ENCODE results near the gene CCDC154. TPM values are rescaled to one million over a fixed set of nuclear protein-coding genes. Genes with fewer than 3 reads are reported as not detected.

Gene CCDC154
- total RNA-seq, 2 experiments from 2014 or later, result 1.5 to 2.1 TPM

Other genes starting within 250 kb of the CCDC154 start
- gene TPSG1, start 219.3 kb downstream of the CCDC154 start, total RNA-seq, result not detected
- gene TPSB2, start 214.4 kb downstream of the CCDC154 start, total RNA-seq, result not detected
- gene TPSAB1, start 203.9 kb downstream of the CCDC154 start, total RNA-seq, result not detected
- gene TPSD1, start 188.5 kb downstream of the CCDC154 start, total RNA-seq, result not detected
- 100 to 1,000 TPM; 207 to 237 TPM for gene UBE2I, start 134.9 kb downstream of the CCDC154 start, total RNA-seq
- under 1 TPM; 0.24 to 0.63 TPM for gene BAIAP3, start 110.9 kb downstream of the CCDC154 start, total RNA-seq
- 10 to 100 TPM; 48.5 to 50.7 TPM for gene TSR3, start 92.7 kb downstream of the CCDC154 start, total RNA-seq
- gene GNPTG, start 92.6 kb downstream of the CCDC154 start, total RNA-seq, result 10 to 100 TPM; 24.2 to 25.1 TPM
- 10 to 100 TPM; 19.6 to 24.9 TPM for gene UNKL, start 29.9 kb downstream of the CCDC154 start, total RNA-seq
- 10 to 100 TPM; 17.2 to 20.1 TPM for gene UQCC4, start 23.8 kb downstream of the CCDC154 start, total RNA-seq
- under 1 TPM in 1 of 2 experiments, not detected in 1; 0.37 TPM for gene PERCC1, start 13.5 kb downstream of the CCDC154 start, total RNA-seq
- 10 to 100 TPM; 41.9 to 43.9 TPM for gene CLCN7, start 30.5 kb upstream of the CCDC154 start, total RNA-seq
- gene PTX4, start 44.4 kb upstream of the CCDC154 start, total RNA-seq, result not detected
- gene TELO2, start 48.8 kb upstream of the CCDC154 start, total RNA-seq, result 10 to 100 TPM; 70.1 to 73.3 TPM
- 10 to 100 TPM; 35.1 to 35.6 TPM for gene TMEM204, start 89.1 kb upstream of the CCDC154 start, total RNA-seq
- 10 to 100 TPM; 10.3 to 15.4 TPM for gene IFT140, start 167.5 kb upstream of the CCDC154 start, total RNA-seq
- gene CRAMP1, start 167.8 kb upstream of the CCDC154 start, total RNA-seq, result 10 to 100 TPM; 23.9 to 25.2 TPM
- gene JPT2, start 233.7 kb upstream of the CCDC154 start, total RNA-seq, result 10 to 100 TPM; 56.1 to 61.7 TPM